Astrocyte (in vitro differentiated cells and primary cell): Measurements from ENCODE around the gene GNAQ. TPM values are rescaled to one million over a fixed set of nuclear protein-coding genes. Genes with fewer than 3 reads are reported as not detected.

ENCODE experiments used
- DNase-seq: peaks from one replicate; pipeline ENCODE4 v3.0.0-alpha.2; 2010; ENCODE audit warnings: low read depth
- FAIRE-seq: peaks from 2 replicates; lab custom pipeline; 2011; peaks lifted over from hg19 to GRCh38; lab: Jason Lieb, UNC
- H2AFZ ChIP-seq: 2 replicates; pipeline ENCODE4 v1.6.0; 2012; ENCODE audit warnings: low read depth, low read length, inconsistent platforms
- H3K27ac ChIP-seq: 2 replicates; pipeline ENCODE4 v1.5.1; 2011; ENCODE audit warnings: low read depth, low read length, inconsistent platforms
- H3K27me3 ChIP-seq: 2 replicates; pipeline ENCODE4 v1.6.0; 2011; ENCODE audit warnings: low read length, inconsistent platforms; ENCODE audit not compliant: insufficient read depth
- H3K36me3 ChIP-seq: 2 replicates; pipeline ENCODE4 v1.5.1; 2011; ENCODE audit warnings: low read length, inconsistent platforms; ENCODE audit not compliant: insufficient read depth
- H3K4me1 ChIP-seq: 2 replicates; pipeline ENCODE4 v1.5.1; 2011; ENCODE audit warnings: low read length, inconsistent platforms; ENCODE audit not compliant: insufficient read depth
- H3K4me2 ChIP-seq: 2 replicates; pipeline ENCODE4 v1.6.0; 2012; ENCODE audit warnings: low read length, inconsistent platforms
- H3K4me3 ChIP-seq: 2 replicates; pipeline ENCODE4 v1.5.1; 2011; ENCODE audit warnings: low read depth, mild to moderate bottlenecking, low read length, inconsistent platforms; ENCODE audit not compliant: insufficient read depth
- H3K79me2 ChIP-seq: 2 replicates; pipeline ENCODE4 v1.6.0; 2012; ENCODE audit warnings: mild to moderate bottlenecking, low read length, inconsistent platforms; ENCODE audit not compliant: insufficient read depth
- H3K9ac ChIP-seq: 2 replicates; pipeline ENCODE4 v1.6.0; 2012; ENCODE audit warnings: mild to moderate bottlenecking, low read length, inconsistent platforms
- H3K9me3 ChIP-seq: 2 replicates; pipeline ENCODE4 v1.5.1; 2012; ENCODE audit warnings: low read depth, mild to moderate bottlenecking, low read length, inconsistent platforms; ENCODE audit not compliant: insufficient read depth
- H4K20me1 ChIP-seq: 2 replicates; pipeline ENCODE4 v1.6.0; 2012; ENCODE audit warnings: low read length, inconsistent platforms; ENCODE audit not compliant: insufficient read depth
- H3K27ac Mint-ChIP-seq: one replicate; pipeline ENCODE4 v1.8.0; 2021; ENCODE audit warnings: mild to moderate bottlenecking, mixed read lengths; ENCODE audit not compliant: unreplicated experiment
- H3K27me3 Mint-ChIP-seq: one replicate; pipeline ENCODE4 v1.8.0; 2021; ENCODE audit warnings: low read depth, mixed read lengths; ENCODE audit not compliant: unreplicated experiment
- H3K36me3 Mint-ChIP-seq: one replicate; pipeline ENCODE4 v1.8.0; 2021; ENCODE audit warnings: low read depth, mixed read lengths; ENCODE audit not compliant: unreplicated experiment
- H3K4me1 Mint-ChIP-seq: one replicate; pipeline ENCODE4 v1.8.0; 2021; ENCODE audit warnings: low read depth, mixed read lengths; ENCODE audit not compliant: unreplicated experiment
- H3K4me3 Mint-ChIP-seq: one replicate; pipeline ENCODE4 v1.8.0; 2021; ENCODE audit warnings: mild to moderate bottlenecking, moderate library complexity, mixed read lengths; ENCODE audit not compliant: unreplicated experiment
- H3K9me3 Mint-ChIP-seq: one replicate; pipeline ENCODE4 v1.8.0; 2021; ENCODE audit warnings: mild to moderate bottlenecking, mixed read lengths; ENCODE audit not compliant: unreplicated experiment
- EZH2 ChIP-seq: IDR thresholded peaks from 2 replicates; pipeline ENCODE4 v1.6.1; 2012; ENCODE audit warnings: mild to moderate bottlenecking, low read length, inconsistent platforms; ENCODE audit not compliant: insufficient read depth
- total RNA-seq: library from RNA; stranded (reverse); gene quantifications from 2 replicates; pipeline ENCODE4 v1.2.1, GENCODE V29; 2021
- TF ChIP-seq, protein P1 (sequence below): IDR thresholded peaks from 2 replicates; pipeline ENCODE4 v1.5.1; 2011; ENCODE audit warnings: low read depth, mild to moderate bottlenecking, inconsistent platforms, low read length, moderate library complexity; ENCODE audit not compliant: insufficient read depth

GNAQ gene
- total RNA-seq, 1 donor from 2014 or later, result 74.9 TPM

DNA sequence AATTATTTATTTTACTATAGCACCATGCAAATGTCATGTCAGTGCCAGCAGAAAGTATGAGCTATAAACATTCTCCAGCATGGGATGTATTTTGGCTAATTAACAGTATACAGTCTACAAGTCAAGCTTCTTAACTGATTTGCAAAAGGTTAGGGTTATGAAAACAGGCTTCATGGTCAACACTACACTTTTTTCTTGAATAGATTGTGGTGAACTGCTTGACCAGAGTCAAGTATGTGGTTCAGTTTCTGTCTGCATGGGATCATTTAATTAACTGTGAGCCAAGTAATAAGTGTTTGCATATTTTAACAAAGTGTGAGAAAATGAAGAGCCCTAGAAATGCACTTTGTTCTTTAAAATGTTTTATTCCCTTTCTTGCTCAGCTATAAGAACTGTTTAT, 14.5 kb upstream of the GNAQ start:
- Histone ChIP-seq H3K27ac (no peak overlapping the region), H3K79me2 (no peaks in the 10 kb centered on the region), H3K4me2 (no peak overlapping the region), H3K9ac (no peak overlapping the region), H3K36me3 (no peaks in the 10 kb centered on the region), H4K20me1 (no peaks in the 10 kb centered on the region), H3K9me3 (no peaks in the 10 kb centered on the region), H3K4me1 (no peaks in the 10 kb centered on the region), H3K4me3 (no peak overlapping the region), H3K27me3 (peaks cover 3% of the 10 kb centered on the region), H2AFZ (no peak overlapping the region)
- FAIRE-seq (no peak), DNase-seq (no peak)
- no peak overlapping the region for H3K4me3 Mint-ChIP-seq
- peaks cover 10% of the 10 kb centered on the region for H3K4me1 Mint-ChIP-seq
- TF ChIP-seq, protein P1, sequence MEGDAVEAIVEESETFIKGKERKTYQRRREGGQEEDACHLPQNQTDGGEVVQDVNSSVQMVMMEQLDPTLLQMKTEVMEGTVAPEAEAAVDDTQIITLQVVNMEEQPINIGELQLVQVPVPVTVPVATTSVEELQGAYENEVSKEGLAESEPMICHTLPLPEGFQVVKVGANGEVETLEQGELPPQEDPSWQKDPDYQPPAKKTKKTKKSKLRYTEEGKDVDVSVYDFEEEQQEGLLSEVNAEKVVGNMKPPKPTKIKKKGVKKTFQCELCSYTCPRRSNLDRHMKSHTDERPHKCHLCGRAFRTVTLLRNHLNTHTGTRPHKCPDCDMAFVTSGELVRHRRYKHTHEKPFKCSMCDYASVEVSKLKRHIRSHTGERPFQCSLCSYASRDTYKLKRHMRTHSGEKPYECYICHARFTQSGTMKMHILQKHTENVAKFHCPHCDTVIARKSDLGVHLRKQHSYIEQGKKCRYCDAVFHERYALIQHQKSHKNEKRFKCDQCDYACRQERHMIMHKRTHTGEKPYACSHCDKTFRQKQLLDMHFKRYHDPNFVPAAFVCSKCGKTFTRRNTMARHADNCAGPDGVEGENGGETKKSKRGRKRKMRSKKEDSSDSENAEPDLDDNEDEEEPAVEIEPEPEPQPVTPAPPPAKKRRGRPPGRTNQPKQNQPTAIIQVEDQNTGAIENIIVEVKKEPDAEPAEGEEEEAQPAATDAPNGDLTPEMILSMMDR, result no peak
- TF ChIP-seq EZH2, result no peak
- H3K27ac Mint-ChIP-seq, result no peak overlapping the region
- no peaks in the 10 kb centered on the region for H3K9me3 Mint-ChIP-seq
- no peaks in the 10 kb centered on the region for H3K36me3 Mint-ChIP-seq
- H3K27me3 Mint-ChIP-seq, result peaks cover 2% of the 10 kb centered on the region

DNA sequence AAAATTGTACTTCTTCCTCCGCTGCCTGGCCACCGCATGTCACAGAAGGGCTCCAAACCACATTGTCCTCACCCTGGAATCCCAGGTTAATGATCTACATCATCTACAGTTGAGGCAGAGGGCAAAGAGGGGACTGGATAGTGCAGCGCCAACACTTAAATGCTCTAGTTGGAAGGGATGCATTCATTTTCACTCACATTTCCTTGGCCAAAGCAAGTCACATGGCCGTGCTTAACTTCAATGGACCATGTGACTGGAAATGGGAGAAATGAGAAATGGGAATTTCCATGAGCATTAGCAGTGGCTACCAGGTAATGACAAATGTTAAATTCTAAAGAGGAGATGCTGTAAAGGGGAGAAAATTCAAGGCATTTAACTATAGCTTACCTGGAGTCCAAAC, 13.3 kb upstream of the GNAQ start:
- Histone ChIP-seq H3K4me1 (no peaks in the 10 kb centered on the region), H3K4me3 (no peak overlapping the region), H2AFZ (no peak overlapping the region), H3K9ac (no peak overlapping the region), H3K27me3 (peaks cover 3% of the 10 kb centered on the region), H3K36me3 (no peaks in the 10 kb centered on the region), H3K4me2 (no peak overlapping the region), H3K9me3 (no peaks in the 10 kb centered on the region), H4K20me1 (no peaks in the 10 kb centered on the region), H3K27ac (no peak overlapping the region), H3K79me2 (no peaks in the 10 kb centered on the region)
- Mint-ChIP-seq H3K9me3 (no peaks in the 10 kb centered on the region), H3K4me3 (no peak overlapping the region), H3K27ac (no peak overlapping the region), H3K27me3 (peaks cover 2% of the 10 kb centered on the region), H3K4me1 (peaks cover 20% of the 10 kb centered on the region), H3K36me3 (no peaks in the 10 kb centered on the region)
- DNase-seq (no peak), FAIRE-seq (no peak)
- TF ChIP-seq EZH2, result no peak
- TF ChIP-seq, protein P1, result no peak

DNA sequence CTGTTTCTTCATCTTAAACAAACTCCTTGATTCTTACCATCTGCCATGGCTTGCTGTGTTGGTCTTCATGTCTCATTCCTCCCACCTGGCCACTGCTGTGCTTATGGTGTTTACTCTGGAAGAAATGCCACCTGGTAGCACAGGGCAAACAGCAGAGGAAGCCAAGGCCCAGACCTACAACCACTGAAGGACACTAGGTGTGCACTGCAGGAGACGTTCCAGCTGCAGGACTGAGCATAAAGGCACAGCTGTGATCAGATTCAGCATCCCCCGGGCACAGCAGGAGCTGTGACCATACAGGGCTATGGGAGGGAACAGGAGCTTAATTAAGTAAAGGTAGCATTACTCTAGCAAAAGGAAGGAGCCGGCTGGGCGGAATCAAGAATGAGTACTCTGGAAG, 12.6 kb upstream of the GNAQ start:
- no peak overlapping the region for H3K27ac ChIP-seq
- Mint-ChIP-seq H3K36me3 (no peaks in the 10 kb centered on the region), H3K4me3 (no peak overlapping the region), H3K4me1 (peaks cover 21% of the 10 kb centered on the region), H3K27ac (no peak overlapping the region), H3K27me3 (peaks cover 2% of the 10 kb centered on the region), H3K9me3 (no peaks in the 10 kb centered on the region)
- H3K4me1 ChIP-seq, result no peaks in the 10 kb centered on the region
- H3K4me2 ChIP-seq, result no peak overlapping the region
- H4K20me1 ChIP-seq, result no peaks in the 10 kb centered on the region
- no peak overlapping the region for H3K4me3 ChIP-seq
- FAIRE-seq, result no peak
- no peaks in the 10 kb centered on the region for H3K36me3 ChIP-seq
- H3K9ac ChIP-seq, result no peak overlapping the region
- H3K9me3 ChIP-seq, result no peaks in the 10 kb centered on the region
- no peaks in the 10 kb centered on the region for H3K79me2 ChIP-seq
- no peak for TF ChIP-seq EZH2
- TF ChIP-seq, protein P1, result no peak
- DNase-seq, result no peak
- peaks cover under 1% of the 10 kb centered on the region for H3K27me3 ChIP-seq
- no peak overlapping the region for H2AFZ ChIP-seq
